Chondrocyte (in vitro differentiated cells): ENCODE data around the gene ZNF618. TPM values are rescaled to one million over a fixed set of nuclear protein-coding genes. Genes with fewer than 3 reads are reported as not detected.

Experiments used
- DNase-seq: peaks from one replicate; pipeline ENCODE4 v3.0.0; 2021; ENCODE audit warnings: mixed read lengths, low spot score
- H3K27ac Mint-ChIP-seq: one replicate; pipeline ENCODE4 v1.8.0; 2021; ENCODE audit warnings: mild to moderate bottlenecking, moderate library complexity, mixed read lengths; ENCODE audit not compliant: unreplicated experiment
- H3K27me3 Mint-ChIP-seq: 2 replicates; pipeline ENCODE4 v1.8.0; 2021; ENCODE audit warnings: low read depth, mixed read lengths
- H3K36me3 Mint-ChIP-seq: 2 replicates; pipeline ENCODE4 v1.8.0; 2021; ENCODE audit warnings: low read depth, mixed read lengths
- H3K4me1 Mint-ChIP-seq: 2 replicates; pipeline ENCODE4 v1.8.0; 2021; ENCODE audit warnings: low read depth, mild to moderate bottlenecking, mixed read lengths
- H3K4me3 Mint-ChIP-seq: one replicate; pipeline ENCODE4 v1.8.0; 2021; ENCODE audit warnings: mild to moderate bottlenecking, moderate library complexity, mixed read lengths; ENCODE audit not compliant: unreplicated experiment
- H3K9me3 Mint-ChIP-seq: 2 replicates; pipeline ENCODE4 v1.8.0; 2021; ENCODE audit warnings: low read depth, mixed read lengths
- total RNA-seq: library from RNA; stranded (reverse); gene quantifications from 3 replicates; pipeline ENCODE4 v1.2.1, GENCODE V29; 2021
- TF ChIP-seq, protein P1 (sequence below): fragments of 200-600 bp; sonication (generic); IDR thresholded peaks from 2 replicates; pipeline ENCODE4 v1.5.0; 2021; ENCODE audit warnings: antibody characterized with exemption, mild to moderate bottlenecking, moderate library complexity

Gene ZNF618
- total RNA-seq, 1 donor from 2014 or later = 25.5 TPM

DNA sequence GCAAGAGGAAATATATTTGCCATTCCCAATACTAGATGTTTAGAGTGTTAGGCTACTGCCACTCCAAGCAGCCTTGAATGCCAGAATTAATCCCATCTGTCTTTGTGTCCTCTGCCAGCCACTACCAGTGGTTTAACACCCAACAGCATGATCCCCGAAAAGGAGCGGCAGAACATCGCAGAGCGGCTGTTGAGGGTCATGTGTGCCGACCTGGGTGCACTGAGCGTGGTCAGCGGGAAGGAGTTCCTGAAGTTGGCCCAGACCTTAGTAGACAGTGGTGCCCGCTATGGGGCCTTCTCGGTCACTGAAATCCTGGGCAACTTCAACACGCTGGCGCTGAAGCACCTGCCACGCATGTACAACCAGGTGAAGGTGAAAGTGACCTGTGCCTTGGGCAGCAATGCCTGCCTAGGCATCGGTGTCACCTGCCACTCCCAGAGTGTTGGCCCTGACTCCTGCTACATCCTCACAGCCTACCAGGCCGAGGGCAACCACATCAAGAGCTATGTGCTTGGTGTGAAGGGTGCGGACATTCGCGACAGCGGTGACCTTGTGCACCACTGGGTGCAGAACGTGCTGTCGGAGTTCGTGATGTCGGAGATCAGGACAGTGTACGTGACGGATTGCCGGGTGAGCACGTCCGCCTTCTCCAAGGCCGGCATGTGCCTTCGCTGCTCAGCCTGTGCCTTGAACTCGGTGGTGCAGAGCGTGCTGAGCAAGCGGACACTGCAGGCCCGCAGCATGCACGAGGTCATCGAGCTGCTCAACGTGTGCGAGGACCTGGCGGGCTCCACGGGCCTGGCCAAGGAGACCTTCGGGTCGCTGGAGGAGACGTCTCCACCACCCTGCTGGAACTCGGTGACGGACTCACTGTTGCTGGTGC, 172.7 kb downstream of the ZNF618 start:
- TF ChIP-seq, protein P1, sequence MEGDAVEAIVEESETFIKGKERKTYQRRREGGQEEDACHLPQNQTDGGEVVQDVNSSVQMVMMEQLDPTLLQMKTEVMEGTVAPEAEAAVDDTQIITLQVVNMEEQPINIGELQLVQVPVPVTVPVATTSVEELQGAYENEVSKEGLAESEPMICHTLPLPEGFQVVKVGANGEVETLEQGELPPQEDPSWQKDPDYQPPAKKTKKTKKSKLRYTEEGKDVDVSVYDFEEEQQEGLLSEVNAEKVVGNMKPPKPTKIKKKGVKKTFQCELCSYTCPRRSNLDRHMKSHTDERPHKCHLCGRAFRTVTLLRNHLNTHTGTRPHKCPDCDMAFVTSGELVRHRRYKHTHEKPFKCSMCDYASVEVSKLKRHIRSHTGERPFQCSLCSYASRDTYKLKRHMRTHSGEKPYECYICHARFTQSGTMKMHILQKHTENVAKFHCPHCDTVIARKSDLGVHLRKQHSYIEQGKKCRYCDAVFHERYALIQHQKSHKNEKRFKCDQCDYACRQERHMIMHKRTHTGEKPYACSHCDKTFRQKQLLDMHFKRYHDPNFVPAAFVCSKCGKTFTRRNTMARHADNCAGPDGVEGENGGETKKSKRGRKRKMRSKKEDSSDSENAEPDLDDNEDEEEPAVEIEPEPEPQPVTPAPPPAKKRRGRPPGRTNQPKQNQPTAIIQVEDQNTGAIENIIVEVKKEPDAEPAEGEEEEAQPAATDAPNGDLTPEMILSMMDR = no peak
- Mint-ChIP-seq H3K36me3 (peaks cover 41% of the 10 kb centered on the region), H3K27ac (no peak overlapping the region), H3K27me3 (no peaks in the 10 kb centered on the region), H3K9me3 (peaks cover 4% of the 10 kb centered on the region), H3K4me3 (no peak overlapping the region), H3K4me1 (no peaks in the 10 kb centered on the region)
- no peak for DNase-seq

DNA sequence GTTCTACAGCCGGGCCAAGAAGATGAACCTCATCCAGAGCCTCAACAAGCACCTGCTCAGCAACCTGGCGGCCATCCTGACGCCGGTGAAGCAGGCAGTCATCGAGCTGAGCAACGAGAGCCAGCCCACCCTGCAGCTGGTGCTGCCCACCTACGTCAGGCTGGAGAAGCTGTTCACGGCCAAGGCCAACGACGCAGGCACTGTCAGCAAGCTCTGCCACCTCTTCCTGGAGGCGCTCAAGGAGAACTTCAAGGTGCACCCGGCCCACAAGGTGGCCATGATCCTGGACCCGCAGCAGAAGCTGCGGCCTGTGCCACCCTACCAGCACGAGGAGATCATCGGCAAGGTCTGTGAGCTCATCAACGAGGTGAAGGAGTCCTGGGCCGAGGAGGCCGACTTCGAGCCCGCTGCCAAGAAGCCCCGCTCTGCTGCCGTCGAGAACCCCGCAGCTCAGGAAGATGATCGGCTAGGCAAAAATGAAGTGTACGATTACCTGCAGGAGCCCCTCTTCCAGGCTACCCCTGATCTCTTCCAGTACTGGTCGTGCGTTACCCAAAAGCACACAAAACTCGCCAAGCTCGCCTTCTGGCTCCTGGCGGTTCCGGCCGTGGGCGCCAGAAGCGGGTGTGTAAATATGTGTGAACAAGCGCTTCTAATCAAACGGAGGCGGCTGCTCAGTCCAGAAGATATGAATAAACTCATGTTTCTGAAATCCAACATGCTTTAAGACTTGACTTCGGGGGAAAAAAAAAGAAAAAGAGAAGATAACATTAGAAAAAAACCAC, 173.5 kb downstream of the ZNF618 start:
- H3K4me3 Mint-ChIP-seq = no peak overlapping the region
- no peaks in the 10 kb centered on the region for H3K4me1 Mint-ChIP-seq
- H3K27ac Mint-ChIP-seq = peak overlapping the region; percentile 5

DNA sequence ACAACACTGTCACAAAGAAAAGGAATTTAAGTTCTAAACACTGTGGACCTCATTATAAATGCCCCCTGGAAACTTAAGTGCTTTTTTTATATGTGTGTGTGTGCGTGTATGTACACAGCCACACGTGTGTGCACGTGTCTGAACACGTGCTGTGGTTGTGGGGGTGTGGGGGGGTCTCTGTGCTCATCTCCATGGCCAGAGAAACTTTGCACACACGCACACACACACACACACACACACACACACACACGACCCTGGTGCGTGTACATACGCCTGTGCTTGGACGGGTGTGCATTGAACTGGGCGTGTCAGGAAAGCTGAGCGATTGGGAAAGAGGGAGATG, 174.1 kb downstream of the ZNF618 start:
- H3K4me1 Mint-ChIP-seq = no peaks in the 10 kb centered on the region
- H3K27ac Mint-ChIP-seq = no peak overlapping the region
- DNase-seq = no peak
- peaks cover 3% of the 10 kb centered on the region for H3K9me3 Mint-ChIP-seq
- H3K27me3 Mint-ChIP-seq = no peaks in the 10 kb centered on the region
- TF ChIP-seq, protein P1 = no peak
- H3K4me3 Mint-ChIP-seq = no peak overlapping the region
- peaks cover 34% of the 10 kb centered on the region for H3K36me3 Mint-ChIP-seq

More for the DNA sequence above, 173.5 kb downstream of the ZNF618 start:
- peaks cover 3% of the 10 kb centered on the region for H3K9me3 Mint-ChIP-seq
- DNase-seq = no peak
- TF ChIP-seq, protein P1 = no peak
- H3K27me3 Mint-ChIP-seq = no peaks in the 10 kb centered on the region
- H3K36me3 Mint-ChIP-seq = peaks cover 36% of the 10 kb centered on the region

DNA sequence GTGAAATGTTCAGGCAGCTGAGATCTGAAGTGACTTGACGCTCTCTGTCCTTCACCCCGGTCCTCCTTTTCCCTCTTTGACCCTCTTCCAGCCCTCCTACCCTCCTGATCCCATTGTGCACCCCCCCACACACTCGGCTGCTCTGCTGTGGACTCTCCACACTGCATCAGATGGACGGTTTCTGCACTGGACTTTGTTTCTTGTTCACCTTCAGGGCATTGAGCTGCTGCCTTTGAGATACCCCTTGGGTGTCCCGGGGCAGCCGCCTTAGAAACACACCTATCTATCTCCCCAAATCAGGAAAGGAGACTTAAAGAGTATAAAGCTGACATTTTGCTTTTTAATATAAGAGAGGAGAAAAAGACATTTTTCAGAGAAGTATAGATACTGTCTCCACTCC, 174.5 kb downstream of the ZNF618 start:
- no peak for DNase-seq
- no peak overlapping the region for H3K4me3 Mint-ChIP-seq
- H3K36me3 Mint-ChIP-seq = peaks cover 34% of the 10 kb centered on the region
- no peaks in the 10 kb centered on the region for H3K9me3 Mint-ChIP-seq
- no peaks in the 10 kb centered on the region for H3K4me1 Mint-ChIP-seq
- no peak overlapping the region for H3K27ac Mint-ChIP-seq
- TF ChIP-seq, protein P1 = no peak
- no peaks in the 10 kb centered on the region for H3K27me3 Mint-ChIP-seq

DNA sequence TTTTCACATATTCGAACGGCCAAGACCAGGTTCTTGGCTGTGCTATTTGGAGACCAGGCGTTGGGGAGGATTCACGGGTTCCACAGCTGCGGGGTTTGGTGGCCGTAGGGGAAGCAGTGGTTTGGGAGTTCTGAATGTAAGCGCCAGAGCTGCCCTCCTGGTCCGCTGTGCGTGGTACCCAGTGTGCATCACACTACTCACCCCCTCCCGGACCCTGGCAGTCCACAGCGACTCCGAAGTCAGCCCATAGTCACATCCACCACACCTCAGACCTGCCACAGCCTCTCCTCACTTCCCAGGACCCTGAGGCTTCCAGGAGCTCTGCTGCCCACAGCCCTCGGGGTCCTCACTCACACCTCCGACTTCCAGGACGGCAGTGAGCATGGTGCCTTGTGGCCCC, 175.2 kb downstream of the ZNF618 start:
- TF ChIP-seq, protein P1 = no peak
- no peak for DNase-seq
- Mint-ChIP-seq H3K9me3 (no peaks in the 10 kb centered on the region), H3K36me3 (peaks cover 31% of the 10 kb centered on the region), H3K27ac (no peak overlapping the region), H3K27me3 (no peaks in the 10 kb centered on the region), H3K4me1 (no peaks in the 10 kb centered on the region), H3K4me3 (no peak overlapping the region)
